Daoy (cell line): ENCODE results near the gene TMUB1. TPM values are rescaled to one million over a fixed set of nuclear protein-coding genes. Genes with fewer than 3 reads are reported as not detected.

ENCODE experiments used
- DNase-seq: peaks from one replicate; pipeline ENCODE4 v3.0.0-alpha.2; 2015; ENCODE audit warnings: low read depth
- total RNA-seq: library from RNA; depleted of rRNA; stranded (reverse); fragments of >200 nt; shearing (Covaris generic); gene quantifications from 2 replicates; pipeline ENCODE4 v1.2.3, GENCODE V29; 2014

The TMUB1 gene
- total RNA-seq, 1 experiment from 2014 or later = 51.2 TPM

DNA sequence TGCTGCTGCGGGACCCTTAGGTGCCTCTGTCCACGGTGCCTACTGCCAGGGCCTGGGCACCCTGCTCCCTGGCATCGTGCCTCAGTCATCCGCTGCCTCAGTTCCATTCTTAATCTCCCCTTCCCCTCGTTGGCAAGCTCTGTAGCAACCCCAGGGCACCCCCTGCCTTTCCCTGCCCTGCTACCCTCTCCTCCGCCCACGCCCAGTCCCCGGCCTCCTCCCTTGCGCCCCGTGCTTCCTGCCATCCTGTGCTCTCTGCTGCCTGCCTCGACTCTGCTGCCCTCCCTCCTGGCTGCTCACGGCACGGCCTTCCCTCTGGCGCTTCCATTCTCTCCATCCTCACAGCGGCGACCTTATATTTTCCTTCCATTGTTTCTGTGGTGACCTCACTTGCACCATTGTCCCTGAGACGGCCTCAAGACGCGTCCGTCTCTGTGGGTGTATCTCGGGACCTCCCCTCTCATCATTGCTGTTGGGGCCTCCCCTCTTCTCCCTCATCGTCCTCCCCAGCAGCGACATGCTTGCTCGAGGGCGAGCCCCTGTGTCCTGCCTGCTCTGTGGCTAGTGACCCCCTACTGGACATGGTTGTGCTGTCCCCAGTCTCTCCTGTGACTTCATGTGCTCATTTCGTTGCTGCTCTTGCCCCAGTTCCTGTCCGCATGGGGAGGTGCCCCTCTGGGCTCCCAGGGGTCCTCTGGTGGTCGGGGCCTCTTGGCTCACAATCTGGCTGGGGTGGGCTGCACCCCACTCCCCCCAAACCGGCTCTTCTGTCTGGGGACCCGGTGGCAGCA lies 38.3 kb upstream of the TMUB1 start:
- no peak for DNase-seq

DNA sequence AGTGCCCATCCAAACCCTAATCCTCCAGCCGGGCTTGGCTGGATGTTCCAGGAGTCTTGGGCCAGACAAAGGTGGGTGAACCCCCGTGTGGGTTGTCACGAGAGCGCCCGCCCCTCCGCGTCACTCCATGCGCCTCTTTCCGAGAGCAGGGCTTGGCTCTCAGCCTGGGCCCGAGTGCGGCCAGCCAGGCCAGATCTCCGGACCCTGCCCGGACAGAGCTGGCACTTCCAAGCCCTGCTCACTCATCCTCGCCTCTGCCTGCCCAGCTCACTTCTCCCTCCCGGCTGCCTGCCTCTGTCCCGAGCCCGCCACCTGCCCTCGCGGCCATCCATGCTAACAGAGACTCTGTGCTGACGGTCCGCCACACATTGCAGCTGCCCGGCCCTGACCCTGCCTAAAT lies 37.6 kb upstream of the TMUB1 start:
- DNase-seq = no peak

DNA sequence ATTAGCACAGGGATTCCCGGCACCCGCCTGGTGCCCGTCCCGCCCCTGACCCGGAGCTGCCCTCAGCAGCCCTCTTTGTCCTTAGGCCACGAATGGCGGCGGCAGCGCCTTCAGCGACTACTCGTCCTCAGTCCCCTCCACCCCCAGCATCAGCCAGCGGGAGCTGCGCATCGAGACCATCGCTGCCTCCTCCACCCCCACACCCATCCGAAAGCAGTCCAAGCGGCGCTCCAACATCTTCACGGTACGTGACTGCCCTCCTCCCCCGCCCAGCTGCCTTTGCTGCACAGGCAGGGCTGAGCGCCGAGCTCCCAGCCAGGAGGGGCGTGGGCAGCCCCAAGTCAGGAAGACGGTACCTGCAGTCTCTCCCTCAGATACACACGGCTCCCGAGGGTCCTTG lies 36.6 kb upstream of the TMUB1 start:
- DNase-seq = no peak

DNA sequence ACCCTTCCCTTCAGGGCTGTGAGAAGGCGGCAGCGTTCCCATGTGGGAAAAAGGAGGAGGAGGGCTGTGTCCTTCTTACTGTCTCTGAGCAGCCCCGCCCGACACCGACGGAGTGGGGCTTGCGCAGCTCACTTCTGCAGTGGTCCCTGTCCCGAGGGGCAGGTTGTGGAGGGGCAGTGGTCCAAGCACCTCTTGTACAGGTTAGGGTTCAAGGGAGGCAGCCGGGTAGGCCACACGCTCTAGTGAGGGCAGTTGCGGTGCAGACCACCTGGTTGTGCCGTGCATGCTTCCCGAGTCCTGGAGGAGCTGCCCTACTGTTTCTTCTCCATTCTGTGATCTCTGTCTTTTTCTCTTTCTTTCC lies 35.7 kb upstream of the TMUB1 start:
- no peak for DNase-seq

DNA sequence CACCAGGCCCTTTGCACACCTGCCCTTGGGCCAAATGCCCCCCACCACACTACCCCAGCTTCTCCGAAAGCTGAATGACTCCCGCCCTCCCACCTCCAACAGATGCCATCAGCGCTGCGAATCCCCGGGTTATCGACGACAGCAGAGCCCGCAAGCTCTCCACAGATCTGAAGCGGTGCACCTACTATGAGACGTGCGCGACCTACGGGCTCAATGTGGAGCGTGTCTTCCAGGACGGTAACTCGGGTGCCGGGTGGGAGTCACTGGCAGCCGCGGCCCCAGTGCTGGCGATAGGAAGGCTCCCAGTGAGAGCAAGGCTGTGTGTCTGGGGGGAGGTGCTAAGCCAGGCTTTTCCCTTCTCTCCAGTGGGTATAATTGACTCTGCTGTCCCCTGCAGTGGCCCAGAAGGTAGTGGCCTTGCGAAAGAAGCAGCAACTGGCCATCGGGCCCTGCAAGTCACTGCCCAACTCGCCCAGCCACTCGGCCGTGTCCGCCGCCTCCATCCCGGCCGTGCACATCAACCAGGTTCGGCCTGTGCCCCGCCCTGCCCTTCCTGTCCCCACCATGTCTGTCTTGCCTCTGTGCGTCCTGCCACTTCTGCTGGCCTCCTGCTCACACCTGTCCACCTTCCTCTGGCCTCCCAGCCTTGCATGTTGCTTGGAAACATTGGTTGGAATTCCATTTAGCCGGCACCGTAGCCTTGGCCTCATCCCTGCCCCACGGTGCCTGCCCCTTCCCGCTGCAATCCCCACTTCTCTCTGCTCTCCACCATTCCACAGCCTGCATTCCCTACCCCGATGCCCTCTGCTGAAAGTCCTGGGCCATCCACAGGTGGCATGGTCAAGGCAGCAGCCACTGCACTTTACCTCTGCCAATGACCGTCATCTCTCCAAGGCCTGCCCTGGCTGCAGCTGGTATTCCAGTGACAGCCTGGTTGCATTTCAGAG lies 35.1 kb upstream of the TMUB1 start:
- DNase-seq = no peak

DNA sequence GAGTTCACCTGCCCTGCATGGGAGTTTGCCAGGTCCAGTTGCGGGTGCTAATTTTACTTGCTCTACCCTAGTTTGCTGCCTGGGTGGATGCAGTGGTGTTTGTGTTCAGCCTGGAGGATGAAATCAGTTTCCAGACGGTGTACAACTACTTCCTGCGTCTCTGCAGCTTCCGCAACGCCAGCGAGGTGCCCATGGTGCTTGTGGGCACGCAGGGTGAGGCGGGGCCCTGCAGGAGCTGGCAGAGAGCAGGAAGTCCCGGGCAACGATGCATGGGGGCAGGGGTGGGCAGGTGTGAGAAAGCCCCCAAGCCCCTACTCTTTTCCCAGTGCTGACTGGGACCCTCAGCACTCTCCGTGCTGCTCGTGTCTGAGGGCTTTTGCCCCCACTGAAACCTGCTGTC lies 34.3 kb upstream of the TMUB1 start:
- DNase-seq = no peak

DNA sequence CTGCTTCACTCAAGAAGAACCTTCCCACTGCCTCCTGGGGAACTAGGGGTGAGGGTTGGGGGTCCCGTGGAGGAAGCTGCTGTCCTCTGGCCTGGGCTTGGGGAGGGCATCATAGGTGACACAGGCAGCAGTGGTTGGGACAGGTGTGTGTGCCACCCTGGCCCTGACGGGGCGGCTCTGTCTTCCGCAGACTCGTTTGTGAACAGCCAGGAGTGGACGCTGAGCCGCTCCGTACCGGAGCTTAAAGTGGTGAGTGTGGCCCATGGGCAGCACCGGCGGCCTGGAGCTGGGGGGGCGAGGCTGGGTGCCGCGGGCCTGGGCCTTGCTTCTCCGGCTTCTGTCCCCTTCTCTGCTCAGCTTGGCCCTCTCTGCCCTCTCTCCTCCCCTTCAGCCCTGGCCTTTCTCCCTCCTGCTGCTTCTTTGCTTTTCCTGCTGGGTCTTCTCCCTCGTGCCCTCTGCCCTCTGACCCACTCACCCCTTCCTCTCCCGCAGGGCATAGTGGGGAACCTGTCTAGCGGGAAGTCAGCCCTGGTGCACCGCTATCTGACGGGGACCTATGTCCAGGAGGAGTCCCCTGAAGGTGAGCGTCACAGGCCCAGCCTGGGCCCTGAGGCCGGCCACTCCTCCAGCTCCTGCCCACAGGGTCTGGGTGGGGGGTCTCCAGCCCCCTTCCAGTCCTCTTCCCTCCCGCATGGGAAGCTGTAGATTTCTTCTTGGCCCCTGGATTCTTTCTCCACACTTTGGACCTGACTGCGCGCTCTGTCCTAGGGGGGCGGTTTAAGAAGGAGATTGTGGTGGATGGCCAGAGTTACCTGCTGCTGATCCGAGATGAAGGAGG lies 33.5 kb upstream of the TMUB1 start:
- no peak for DNase-seq

DNA sequence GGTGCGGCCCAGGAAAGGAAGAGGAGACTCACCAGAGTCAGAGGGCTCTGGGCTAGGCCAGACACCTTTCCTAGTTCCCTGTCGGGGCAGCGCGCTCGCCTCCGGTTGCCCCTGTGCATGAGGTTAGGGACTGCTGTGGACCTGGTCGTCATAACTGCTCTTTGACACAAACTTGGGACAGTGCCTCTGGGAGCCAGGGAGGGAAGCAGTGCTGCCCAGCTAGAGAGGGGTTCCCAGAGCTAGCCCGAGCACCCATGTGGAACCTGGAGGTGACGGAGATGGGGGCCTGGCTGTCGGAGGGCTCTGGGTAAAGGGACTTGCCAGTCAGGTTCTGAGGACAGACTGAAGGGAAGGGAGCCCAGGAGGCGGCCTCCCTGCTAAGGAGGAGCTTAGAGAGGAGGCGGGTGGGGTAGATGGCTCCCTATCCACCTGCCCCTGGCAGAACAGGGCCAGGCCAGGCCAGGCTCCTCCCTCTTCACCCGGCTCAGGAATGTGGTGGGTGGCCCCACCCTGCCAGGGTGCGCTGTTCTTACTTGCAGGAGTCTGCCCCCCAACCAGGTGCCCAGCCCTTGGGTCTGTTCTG lies 32.6 kb upstream of the TMUB1 start:
- DNase-seq = no peak

DNA sequence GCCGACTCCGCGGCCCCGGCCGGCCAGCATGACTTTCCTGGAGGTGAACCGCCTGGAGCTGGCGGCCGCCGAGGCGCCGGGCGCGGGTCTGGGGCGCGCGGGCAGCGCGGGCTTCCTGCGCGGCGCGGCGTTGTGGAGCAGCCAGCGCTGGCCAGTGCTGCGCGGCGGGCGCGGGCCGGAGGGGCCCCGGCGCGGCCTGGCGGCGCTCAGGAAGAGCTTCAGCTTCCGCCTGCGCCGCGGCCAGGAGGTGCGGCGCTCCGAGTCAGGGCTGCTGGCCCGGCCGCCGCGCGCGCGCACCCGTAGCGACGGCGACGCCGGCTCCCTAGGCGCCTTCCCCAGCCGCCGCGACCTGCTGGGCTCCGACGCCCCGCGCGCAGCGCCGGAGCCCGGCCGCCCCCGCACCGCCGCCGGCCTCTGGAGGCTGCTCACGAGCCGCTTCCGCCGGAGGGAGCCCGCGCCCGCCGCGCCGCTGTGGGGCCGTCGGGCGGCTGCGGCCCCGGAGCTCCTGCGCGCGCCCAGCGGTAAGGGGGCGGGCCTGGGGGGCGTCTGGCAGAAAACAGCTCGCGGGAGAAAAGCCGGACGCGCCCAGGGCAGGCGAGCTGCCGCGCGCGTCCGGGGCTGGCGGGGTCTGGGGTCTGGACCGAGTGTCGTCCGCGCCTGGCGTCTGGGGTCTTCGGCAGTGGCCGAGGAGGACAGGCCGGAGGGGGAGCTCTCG lies 32.0 kb upstream of the TMUB1 start:
- DNase-seq = no peak

DNA sequence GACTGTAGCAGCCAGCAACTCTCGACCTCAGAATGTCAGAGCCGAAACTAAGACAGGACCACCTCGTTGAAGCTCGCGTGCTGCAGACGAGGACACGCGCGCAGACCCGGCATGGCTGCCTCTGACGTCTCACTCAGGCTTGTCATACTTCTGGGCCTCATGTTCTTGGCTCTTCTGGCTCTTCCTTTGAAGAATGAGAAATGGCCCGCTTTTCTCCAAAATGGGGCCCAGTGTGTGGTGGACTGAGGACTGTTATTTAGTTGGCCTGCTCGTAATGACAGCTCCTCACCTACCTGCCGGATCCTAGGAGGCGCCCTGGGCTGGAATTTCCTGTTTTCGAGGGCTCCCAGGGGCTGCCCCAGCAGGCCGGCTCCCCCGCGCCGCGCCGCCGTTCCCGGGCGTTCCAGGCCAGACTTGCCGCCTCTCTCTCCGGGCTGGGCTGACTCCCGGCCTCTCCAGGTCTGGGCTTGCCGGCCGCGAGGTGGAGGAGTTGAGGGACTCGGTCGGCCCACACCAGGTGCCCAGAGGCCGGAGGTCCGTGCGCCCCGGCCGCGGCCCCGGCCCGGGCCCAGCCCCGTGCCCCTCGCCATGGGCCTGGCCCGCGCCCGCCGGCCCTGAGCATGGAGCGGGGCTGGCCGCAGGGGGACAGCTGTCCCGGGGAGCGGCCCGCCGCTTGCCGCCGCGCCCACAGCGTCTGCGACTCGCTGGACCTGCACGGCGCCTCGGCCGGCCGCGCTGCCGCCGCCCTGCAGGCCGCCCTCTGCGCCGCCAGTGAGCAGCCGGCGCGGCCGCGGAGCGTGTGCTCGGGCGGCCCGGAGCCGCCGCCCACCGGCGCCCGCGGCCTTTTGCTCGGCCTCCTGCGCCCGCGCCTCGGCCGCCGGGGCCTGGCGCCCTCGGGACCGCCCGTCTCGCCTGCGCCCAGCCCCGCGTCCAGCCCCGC lies 31.1 kb upstream of the TMUB1 start:
- no peak for DNase-seq

DNA sequence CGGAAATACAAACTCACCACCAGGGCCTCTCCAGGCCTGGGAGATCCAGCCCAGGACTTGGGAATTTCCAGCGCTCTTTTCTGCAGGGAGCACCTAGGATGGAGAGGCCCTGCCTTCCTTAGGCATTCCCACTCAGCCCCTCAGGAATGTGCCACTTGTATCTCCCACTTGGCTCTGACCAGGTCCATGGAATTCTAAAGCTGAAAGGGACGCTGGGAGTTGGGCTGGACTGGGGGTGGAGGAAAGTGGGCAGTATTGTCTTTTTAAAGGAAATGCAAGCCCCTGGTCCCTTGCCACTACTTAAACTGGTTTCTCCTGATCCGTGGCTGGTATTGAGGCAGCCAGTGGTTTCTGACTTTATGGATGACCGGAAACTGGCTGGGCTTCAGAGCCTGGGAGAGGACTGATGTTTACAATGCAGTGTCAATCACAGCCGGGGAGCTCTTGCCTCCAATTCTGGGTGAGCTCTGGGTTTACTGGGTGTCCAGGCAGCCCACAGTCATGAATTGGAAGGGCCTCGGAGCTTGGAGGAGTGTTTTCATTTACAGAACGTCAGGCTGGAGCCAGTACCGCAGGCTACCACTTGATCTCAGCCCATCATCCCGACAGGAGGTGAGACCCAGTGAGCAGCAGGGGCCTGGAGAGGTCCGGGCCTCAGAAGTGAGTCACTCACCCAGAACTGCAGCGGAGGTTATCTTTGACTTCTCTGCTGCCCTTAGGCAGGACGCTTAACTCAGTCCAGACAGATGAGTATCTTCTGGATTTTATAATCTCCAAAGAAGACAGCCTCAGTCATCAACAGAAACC lies 30.3 kb upstream of the TMUB1 start:
- DNase-seq = peak; percentile 77

DNA sequence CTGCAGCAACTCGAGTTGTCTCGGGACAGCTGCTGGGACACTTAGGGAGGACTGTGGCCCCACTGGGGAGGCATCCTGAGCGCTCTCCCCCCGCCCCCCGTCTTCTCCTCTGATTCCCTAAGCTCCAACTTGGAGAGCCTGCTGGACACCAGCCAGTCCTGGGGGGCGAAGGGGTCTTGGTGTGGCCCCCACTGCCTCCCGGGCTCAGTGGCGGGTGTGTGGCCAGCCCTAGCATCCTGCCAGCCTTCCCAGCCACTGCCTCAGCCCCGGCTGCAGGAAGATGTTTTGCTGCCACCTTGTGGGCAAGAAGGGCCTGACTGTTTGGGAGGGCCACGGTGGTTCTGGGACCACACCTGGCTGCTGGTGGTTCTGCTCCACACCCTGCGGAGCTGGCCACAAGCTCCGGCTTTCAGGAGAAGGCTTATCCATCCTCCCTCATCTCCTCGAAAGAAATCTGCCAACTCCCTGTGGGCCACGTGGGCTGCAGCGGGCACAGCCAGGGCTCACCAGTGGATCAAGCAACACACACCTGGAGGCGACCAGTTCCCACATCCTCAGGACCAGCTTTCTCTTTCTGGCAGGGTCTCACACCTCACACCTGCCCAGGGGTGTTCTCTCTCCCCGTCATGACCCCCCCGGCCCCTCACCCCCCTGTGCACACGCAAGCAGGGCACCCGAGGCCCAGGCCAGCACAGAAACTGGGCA lies 27.8 kb upstream of the TMUB1 start:
- peak; percentile 88 for DNase-seq

DNA sequence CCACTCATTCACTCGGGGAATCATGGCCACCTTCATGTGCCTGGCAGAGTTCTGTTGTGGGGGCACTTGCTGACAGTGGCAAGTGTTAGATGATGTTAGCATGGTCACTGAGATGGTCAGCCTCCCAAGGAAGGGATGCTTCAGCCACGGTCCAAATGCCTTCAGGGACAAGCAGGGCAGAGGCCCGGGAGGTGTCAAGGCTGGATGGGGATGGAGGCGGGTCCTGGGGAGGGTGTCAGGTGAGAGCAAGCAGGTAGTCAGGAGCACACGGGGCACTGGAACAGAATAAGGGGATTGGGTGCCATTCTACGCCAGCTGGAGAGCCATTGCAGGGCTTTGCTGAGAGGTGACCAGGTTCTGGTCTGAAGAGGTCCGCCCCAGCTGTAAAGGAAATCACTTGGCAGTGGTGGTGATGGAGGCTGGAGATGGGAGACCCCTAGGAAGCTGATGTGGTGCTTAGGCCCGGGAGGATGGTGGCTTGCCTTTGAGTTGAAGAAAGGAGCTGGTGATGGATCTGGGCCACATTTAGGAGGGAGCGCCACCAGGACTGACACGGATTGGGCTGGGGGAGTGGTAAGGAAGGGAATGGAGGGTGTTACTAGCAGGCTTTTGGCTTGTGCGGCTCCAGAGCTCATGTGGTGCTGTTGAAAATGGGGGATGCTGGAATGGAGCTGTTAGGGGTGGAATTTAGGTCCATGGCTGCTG lies 27.1 kb upstream of the TMUB1 start:
- DNase-seq = no peak

DNA sequence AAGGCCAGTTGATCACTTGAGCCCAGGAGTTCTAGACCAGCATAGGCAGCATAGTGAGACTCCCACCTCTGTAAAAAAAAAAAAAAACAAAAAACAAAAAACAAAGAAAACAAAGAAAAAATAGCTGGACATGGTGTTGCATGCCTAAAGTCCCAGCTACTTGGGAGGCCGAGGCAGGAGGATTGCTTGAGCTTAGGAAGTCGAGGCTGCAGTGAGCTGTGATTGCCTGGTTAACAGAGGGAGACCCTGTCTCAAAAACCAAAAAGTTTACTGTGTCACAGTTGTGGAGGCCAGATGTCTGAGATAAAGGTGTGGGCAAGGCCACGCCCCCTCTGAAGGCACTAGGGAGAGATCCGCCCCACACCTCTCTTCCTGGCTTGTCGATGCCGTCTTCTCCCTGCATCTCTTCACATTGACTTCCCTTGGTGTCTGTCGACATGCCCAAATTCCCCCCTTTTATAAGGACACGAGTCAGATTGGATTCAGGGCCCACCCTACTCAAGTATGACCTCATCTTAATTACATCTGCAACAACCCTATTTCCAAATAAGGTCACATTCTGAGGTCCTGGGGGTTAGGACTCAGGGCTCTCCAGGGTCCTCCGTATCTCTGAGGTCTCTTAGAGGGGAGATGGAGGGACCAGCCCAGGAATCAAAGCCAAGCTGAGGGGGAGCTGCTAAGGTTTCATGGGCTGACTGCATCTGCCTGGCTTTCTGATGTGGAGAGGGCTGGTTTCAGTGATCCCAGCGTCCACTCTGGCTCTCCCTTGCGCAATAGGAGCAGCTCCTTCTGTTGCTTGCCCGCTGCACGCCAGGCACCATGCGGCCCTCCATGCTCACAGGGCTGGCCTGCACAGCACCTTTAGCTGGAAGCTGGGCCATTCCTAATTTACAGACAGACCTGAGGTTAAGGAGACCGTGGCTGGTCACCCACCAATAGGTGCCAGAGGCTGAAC lies 26.1 kb upstream of the TMUB1 start:
- no peak for DNase-seq

DNA sequence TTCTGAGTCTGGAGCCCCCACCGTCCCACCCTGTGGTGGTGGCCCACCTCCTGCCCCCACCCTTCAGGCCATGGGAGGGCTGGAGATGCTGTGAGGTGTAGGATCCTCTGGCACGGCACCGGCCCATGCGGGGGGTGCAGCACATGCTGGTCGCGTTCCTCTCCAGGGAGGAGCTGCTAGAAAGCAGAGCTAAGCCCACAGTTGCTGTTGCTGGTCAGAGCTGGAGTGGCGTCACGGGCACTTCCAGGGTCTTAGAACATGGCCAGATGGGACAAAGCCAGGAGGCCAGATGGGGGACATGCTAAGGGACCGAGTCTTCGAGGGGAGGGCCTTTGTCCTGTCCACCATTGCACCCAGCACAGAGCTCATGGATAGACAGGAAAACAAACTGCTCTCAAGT lies 24.6 kb upstream of the TMUB1 start:
- DNase-seq = no peak

DNA sequence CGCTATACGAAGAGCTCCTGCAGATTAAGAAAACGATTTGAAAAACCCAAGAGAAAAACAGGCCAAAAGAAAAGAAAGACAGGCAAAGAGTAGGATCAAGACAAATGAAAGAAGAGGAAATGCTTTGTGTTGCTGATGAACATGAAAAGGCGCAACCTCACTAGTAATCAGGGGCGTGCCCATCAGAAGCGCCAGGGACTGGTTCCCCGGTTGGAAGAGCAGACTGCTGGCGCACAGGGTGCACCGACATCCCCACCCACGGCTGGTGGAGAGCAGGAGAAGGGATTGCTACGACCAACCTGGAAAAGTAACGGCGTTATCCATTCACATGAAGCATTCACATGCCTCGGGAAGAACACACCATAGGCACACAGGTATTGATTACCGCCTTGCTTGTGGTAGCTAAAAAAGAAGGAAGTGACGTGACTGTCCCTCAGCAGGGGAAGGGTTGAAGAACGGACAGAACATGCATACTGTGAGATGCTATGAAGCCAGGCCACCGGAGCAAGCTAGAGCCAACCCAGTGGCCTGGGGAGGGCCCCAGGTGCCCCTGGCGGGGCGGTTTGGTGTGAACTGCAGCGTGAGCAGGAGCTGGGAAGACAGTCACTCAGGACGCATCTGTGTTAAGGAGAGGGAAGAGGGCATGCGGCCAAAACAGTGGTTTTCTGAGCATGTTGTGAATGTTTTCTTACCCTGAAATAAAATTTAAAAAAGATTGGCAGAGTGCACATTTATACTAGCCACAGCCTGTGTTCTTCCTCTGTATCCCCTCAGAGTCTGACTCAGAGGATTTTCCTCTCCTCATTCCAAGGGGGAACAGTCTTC lies 21.3 kb upstream of the TMUB1 start:
- no peak for DNase-seq
